NCI-H526 (cell line): ENCODE measurements around the gene PRKAR1B.
"Not testable (repeated sequence)": the region's sequence is repeated elsewhere in the genome, so short reads cannot be mapped to it uniquely, and the experiment has no call there.

Experiments
- DNase-seq, 2 experiments: peaks; one replicate each; lab custom pipeline; 2025; lab: John Stamatoyannopoulos, UW

Gene PRKAR1B

GRCh38 chr7:644381-645305 is 82.4 kb downstream of the PRKAR1B start:
- DNase-seq: no peak

GRCh38 chr7:641966-642365 is 85.1 kb downstream of the PRKAR1B start:
- DNase-seq: no peak

GRCh38 chr7:641269-641671 is 85.8 kb downstream of the PRKAR1B start:
- peak; percentile 88 to 90 for DNase-seq

- no peak for DNase-seq
Measured at GRCh38 chr7:638256-639011, 88.6 kb downstream of the PRKAR1B start.

- DNase-seq: no peak
Measured at GRCh38 chr7:637826-638225, 89.3 kb downstream of the PRKAR1B start.

GRCh38 chr7:636396-636795 is 90.7 kb downstream of the PRKAR1B start:
- DNase-seq: peak; percentile 39 to 70

- DNase-seq: not testable (repeated sequence)
Measured at GRCh38 chr7:635687-636382, 91.2 kb downstream of the PRKAR1B start.

GRCh38 chr7:635227-635626 is 91.9 kb downstream of the PRKAR1B start:
- DNase-seq: no peak

GRCh38 chr7:633381-634018 is 93.6 kb downstream of the PRKAR1B start:
- DNase-seq: no peak

- no peak for DNase-seq
Measured at GRCh38 chr7:632831-633210, 94.3 kb downstream of the PRKAR1B start.

- DNase-seq: no peak
Measured at GRCh38 chr7:631964-632830, 94.9 kb downstream of the PRKAR1B start.

GRCh38 chr7:631291-631711 is 95.8 kb downstream of the PRKAR1B start:
- no peak for DNase-seq

- DNase-seq: no peak
Measured at GRCh38 chr7:630539-630938, 96.5 kb downstream of the PRKAR1B start.

- no peak for DNase-seq
Measured at GRCh38 chr7:630111-630511, 97.0 kb downstream of the PRKAR1B start.

- no peak for DNase-seq
Measured at GRCh38 chr7:628826-629225, 98.3 kb downstream of the PRKAR1B start.

GRCh38 chr7:628402-628763 is 98.7 kb downstream of the PRKAR1B start:
- no peak for DNase-seq

- no peak for DNase-seq
Measured at GRCh38 chr7:627661-628401, 99.2 kb downstream of the PRKAR1B start.

GRCh38 chr7:625376-625971 is 101.6 kb downstream of the PRKAR1B start:
- DNase-seq: no peak

GRCh38 chr7:623464-623863 is 103.6 kb downstream of the PRKAR1B start:
- DNase-seq: no peak
